ENCODE results near the gene PRDX3.
"Not testable (repeated sequence)": the region's sequence is repeated elsewhere in the genome, so short reads cannot be mapped to it uniquely, and the experiment has no call there.

PRDX3 gene

DNA sequence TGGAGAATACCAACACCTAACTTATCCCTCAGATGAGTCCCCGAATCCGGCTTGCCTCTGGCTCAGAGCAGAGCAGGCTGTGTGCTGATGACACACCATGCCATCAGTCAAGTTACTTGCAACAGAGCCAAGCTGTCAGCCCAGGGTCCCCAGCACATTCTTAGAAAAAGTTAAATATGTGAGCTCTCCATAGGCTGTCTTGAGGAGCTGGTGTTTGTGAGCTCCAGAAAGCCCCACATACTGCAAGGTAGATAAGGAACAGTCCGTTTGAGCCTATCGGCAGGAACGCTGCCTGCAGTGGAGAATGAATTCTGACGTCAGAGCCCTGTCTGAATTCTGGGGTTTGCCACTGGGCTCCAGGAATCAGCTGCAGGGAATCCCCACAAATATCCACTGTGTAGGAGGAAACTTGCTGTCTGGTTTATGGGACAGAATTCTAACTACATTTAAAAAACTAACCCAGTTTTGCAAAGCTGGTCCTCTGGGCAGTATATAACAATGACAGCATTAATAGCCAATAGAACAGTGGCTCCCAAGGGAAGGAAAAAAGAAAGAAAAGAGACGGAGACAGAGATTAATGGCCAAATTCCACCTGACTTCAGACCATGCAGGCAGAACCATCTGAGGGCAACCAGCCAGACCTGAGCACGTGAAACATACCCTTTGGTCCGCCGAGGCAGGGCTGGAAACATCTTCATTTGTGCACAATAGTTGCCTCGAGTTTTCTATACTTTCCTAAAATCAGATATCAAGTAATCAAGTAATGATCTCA, 16.7 kb downstream of the PRDX3 start:
- peak; percentile 65 for DNase-seq

DNA sequence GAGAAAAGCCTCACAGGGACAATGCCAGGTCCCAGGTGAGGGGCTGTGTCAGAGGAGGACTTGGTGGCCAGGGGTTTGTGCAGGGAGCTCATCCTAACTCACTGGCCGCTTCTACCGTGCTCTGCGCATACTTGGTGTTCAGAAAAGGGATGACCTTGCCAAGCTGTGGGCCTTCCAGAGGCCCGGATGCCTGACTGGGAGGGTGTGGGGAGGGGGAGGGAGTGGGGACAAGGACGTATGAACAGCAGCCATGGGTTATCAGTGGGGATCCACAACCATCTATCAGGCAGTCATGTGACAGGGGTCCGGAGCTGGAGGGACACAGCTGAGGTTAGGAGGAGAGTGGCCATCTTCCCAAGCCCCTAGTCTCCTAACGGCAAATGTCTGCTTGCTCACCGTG, 19.3 kb downstream of the PRDX3 start:
- DNase-seq: no peak

DNA sequence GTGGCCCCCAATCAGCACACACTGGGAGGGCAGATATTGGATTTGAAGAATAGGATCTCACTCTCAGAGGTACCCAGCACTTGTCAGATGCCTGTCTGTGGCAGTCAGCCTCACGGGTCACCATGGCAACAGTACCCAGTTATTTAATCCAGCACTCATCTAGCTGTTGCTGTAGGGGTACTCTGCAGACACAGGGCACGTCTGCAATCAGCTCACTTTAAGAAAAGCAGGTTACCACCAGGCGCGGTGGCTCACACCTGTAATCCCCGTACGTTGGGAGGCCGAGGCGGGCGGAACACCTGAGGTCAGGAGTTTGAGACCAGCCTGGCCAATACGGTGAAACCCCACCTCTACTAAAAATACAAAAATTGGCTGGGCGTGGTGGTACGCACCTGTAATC, 25.0 kb downstream of the PRDX3 start:
- no peak for DNase-seq

DNA sequence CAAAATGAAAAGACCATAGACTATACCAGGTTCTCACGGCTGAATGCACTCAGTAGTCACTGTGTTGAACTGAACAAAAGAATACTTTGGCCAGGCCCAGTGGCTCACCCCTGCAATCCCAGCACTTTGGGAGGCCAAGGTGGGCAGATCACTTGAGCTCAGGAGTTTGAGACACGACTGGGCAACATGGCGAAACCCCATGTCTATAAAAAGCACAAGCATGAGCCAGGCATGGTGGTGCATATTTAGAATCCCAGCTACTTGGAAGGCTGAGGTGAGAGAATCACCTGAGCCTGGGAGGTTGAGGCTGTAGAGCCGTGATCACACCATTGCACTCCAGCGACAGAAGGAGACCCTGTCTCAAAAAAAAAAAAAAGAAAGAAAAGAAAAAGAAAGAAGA, 25.6 kb downstream of the PRDX3 start:
- no peak for DNase-seq

DNA sequence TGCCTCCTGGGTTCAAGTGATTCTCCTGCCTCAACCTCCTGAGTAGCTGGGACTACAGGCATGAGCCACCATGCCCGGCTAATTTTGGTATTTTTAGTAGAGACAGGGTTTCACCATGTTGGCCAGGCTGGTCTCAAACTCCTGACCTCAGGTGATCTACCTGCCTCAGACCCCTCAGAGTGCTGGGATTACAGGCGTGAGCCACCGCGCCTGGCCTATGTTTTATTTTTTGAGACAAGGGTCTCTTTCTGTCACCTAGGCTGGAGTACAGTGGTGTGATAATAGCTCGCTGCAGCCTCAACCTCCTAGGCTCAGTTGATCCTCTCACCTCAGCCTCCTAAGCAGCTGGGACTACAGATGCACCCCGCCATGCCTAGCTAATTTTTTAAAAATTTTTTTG, 27.0 kb downstream of the PRDX3 start:
- DNase-seq: not testable (repeated sequence)

DNA sequence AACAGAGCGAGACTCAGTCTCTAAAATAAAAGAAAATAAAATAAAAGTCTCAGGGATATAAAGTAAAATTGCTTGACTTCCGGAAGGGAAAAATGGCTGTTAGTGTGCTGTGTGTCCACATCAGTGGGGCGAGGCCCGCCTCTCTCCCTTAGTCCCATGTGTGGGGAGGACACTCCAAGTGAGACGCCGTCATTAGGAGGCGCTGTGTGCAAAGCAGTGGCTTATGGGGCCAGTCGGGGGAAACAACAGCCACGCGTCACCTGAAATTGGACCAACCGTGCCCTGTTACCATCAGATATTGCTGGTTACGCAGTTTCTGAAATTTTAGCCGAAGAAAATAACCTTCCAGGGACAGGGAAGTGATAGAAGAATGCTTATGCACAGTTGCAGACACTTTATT, 28.9 kb downstream of the PRDX3 start:
- no peak for DNase-seq

DNA sequence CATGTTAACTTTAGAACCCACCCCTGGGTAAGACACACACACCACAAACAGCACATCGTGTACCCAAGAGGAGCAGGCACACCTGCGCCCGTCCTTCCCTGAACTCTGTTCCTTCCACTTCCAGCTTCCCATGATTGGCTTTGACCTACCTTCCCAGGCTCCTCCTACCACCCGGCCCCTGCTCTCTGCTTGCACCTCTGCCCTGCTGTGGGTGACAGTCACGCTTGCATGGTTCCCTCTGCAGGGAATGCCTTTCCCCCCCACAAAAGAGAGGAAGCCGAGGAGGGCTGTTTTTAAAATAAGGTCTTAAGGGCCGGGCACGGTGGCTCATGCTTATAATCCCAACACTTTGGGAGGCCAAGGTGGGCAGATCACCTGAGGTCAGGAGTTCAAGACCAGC, 29.5 kb downstream of the PRDX3 start:
- DNase-seq: no peak

DNA sequence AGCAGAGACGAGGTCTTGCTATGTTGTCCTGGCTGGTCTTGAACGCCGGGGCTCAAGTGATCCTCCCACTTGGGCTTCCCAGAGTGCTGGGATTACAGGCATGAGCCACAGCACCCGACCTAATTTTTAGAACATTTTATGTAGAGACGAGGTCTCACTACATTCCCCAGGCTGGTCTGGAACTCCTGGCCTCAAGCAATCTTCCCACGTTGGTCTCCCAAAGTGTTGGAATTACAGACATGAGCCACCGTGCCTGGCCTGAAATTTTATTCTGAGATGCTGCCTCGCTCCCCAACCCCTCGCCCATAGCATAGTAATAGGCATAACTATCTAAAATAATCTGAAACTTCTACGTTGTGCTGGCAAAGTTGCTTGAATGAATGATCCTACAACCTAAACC, 35.0 kb downstream of the PRDX3 start:
- DNase-seq: no peak

DNA sequence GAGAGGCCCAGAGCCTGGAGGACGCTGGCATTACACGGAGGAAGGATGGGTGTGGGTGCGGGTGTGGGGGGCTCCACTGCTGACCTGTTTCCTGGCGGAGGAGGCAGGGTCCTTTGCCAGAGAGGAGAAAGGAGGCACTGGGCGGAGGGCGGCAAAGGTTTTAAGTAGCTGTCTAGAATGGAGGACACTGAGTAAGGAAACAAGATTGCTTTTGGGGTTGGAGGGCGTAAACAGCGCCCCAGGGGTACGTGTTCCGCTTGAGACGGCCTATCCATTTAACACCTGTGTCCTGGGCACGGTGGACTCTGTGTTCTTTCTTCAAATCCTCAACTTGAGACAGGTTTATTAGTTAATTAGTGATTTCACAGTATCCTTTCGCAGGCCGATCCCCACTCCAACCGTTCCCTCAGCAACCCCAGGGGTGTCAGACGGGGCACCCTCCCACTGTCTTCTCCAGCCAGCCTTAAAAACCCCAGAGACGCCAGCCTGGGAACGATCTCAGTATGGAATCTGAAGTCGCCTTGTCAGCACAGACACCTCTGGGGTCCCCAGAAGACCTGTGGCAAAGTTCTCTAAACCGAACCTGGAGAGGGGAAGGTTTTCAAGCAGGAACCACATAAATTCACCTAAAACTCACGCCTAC, 37.9 kb downstream of the PRDX3 start:
- DNase-seq: no peak

DNA sequence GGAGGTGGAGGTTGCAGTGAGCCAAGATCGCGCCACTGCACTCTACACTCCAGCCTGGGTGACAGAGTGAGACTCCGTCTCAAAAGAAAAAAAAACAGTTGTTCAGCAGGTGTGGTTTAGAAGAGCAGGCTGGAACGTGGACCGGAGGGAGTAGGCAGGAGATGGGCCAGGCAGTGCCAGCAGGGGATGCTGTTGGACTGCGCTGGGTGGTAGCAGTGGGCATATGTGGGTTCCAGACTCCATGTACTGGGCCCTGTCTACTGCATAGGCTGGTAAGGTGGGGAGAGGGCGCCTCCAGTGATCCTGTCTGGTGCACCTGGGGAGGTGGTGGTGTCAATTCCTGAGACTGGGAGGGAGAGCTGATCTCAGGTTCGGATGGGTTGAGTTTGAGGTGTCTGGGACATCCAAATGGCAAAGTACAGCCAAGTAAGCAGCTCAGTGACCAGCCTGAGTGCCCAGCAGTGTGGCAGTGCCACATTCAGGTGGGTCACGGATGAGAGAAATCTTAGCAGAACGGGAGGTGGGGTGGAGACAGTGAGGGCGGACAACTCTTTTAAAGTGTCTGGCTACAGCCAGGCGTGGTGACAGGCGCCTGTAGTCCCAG, 39.0 kb downstream of the PRDX3 start:
- no peak for DNase-seq

DNA sequence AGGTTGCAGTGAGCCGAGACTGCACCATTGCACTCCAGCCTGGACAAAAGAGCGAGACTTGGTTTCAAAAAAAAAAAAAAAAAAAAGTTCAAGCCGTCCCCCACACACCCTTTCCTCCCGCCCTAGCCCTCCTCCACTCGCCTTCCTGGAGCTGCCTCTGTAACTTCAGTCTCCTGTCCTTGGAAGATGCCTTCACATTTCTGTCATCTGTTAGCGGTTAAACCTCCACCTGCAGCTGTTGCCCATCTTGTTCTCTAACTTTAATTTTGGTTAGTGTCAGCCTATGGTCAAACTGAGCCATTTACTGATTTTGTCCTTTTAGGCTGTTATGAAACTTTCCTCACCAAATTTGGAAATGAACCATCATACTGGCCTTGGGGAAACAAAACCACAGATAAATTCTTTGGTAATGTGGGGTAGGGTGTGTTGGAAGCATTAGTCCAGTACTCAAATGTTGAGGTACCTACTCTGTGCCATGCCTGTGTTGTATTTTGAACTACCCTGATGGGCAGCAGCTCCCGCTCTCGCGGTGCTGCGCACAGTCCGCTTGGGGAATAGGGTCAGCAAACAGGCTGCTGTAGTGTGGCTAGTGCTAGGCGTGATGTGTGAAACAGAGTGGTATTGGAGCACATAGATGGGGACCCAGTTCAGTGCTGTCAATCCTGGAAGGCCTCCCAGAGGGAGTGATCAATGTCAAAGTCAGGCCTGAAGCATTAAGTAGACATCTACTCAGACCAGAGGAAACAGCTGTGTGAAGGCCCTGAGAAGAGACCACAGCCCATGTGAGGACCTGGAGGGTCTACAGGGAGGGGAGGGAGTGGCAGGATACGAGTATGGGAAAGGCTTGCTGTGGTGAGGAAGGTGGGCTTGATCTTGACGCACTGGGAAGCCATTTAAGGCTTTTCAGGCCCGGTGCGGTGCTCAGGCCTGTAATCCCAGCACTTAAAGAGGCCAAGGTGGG, 40.0 kb downstream of the PRDX3 start:
- DNase-seq: no peak

DNA sequence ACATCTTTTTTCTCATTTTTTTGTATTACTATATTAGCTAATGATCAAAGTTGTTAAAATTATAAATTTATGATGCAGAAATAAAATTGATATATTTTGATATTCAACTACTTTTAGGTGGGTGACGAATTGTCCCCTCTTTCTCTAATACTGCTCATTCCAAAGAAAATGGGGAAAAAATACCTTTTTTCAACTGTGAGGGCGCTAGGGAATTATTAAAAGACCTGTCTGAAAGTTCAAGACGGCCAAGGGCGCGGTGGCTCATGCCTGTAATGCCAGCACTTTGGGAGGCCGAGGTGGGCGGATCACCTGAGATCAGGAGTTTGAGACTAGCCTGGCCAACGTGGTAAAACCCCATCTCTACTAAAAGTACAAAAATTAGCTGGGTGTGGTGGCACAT, 40.7 kb downstream of the PRDX3 start:
- DNase-seq: not testable (repeated sequence)

DNA sequence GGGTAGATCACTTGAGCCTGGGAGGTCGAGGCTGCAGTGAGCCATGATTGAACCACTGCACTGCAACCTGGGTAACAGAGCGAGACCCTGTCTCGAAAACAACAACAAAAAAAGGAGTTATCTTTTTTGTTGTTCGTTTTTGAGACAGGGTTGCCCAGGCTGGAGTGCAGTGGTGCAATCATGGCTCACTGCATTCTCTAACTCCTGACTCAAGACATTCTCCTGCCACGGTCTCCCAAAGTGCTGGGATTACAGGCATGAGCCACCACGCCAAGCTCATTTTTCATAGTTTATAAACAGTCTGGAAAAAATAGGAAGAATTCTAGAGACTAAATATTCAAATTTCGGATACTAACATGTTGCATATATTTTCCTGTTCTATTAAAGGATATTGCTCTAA, 42.5 kb downstream of the PRDX3 start:
- no peak for DNase-seq

DNA sequence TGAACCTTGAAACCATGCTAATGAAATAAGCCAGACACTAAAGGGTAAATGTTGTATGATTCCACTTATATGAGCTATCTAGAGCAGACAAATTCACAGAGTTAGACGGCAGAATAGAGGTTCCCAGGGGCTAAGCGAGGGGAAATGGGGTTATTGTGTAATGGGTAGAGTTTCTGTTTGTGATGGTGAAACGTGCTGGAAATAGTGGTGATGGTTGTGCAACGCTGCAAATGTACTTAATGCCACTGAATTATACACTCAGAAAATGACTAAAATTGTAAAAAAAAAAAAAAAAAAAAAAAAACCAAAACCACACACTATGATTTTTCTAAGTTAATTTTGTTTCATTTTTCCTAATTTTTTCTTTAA, 43.1 kb downstream of the PRDX3 start:
- no peak for DNase-seq

DNA sequence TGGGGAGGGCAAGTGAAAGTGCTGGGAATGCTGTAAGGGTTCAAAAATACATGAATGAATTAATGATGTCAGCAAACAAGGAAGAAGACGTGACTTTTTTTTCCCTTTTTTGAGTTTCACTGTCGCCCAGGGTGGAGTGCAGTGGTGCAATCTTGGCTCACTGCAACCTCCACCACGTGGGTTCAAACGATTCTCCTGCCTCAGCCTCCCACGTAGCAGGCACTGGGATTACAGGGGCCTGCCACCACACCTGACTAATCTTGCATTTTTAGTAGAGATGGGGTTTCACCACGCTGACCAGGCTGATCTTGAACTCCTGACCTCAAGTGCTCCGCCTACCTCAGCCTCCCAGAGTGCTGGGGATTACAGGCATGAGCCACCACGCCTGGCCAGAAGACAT, 44.7 kb downstream of the PRDX3 start:
- no peak for DNase-seq

DNA sequence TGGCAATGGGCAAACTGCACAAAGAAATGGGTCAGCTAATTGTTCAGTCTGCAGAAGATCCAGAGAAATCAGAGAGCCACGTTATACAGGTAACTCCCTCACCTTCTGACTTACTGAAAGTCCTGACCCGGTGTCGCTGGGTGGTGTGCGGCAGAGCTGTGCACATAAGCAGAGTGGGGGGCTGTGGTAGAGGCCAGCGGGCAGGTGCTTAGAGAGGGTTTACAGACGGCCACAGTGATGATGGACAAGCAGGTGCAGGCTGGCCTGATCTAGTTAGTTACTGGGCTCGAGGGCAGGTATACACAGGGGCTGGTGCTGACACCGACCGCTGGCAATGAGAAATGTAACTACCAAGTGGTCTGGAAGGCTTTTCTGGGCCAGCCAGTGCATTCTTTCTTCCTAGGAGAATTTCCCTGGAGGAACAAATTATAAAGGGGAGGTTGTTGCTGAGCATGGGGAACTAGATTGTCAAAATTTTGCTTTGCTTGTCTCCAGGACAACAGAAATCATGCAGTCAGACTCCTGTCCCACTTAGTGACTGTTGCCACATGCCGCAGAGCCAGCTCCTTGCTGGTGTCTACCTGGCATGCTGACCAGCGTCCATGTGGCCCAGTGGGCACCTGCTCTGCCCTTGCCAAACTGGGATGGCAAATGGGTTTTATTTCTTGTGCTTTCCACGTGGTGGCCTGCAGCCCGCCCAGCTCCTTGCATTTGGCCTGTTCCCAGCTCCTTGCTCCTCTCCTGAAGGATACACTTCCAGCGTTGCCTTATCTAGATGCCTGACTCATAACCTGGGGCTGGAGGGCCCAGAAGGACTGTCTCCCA, 45.9 kb downstream of the PRDX3 start:
- no peak for DNase-seq

DNA sequence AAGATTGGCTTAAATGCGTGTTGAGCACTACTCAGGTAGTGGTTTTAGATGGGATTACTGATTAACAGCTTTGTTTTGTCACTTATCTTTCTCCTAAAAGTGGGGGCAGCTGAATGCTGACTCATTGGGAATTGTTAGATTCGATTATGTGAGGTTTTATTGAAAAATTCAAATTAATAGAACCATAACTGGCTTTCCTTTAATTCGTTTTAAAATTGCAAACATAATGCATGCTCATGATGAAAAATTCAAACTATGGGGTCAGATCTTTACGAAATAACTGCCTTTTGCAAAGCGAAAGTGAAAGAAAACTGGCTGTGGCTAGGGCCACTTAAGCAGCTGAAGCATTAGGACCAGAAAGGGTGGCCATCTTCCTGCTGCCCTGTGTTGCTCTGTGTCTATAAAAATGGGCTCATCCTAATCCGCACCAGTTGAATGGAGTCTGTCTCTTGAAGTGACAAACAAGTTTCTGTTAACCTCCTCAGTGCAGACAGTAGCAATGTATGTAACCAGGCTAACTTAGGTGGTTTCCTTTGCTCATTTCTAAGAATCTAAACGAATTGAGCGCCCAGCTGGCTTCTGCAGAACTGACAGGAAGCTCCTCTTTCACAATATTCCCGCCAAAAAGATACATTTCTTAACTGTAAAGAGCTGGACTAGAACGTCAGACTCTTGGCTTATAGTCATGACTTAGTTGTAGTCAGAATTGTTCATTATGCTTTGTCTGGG, 46.9 kb downstream of the PRDX3 start:
- DNase-seq: no peak

DNA sequence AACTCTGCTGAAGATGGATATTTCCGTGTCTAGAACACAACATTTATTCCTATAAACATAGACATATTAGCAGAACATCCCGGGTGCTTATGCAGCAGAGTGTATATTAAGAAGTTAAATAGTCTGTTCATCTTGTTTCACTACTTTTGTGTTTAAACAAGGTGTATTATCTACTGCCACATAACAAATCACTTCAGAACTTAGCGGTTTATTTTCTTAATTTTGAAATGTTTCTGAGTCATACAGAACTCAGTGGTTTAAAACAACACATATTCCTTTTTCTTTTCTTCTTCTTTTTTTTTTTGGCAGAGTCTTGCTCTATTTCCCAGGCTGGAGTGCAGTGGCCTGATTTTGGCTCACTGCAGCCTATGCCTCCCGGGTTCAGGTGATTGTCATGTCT, 48.9 kb downstream of the PRDX3 start:
- no peak for DNase-seq

DNA sequence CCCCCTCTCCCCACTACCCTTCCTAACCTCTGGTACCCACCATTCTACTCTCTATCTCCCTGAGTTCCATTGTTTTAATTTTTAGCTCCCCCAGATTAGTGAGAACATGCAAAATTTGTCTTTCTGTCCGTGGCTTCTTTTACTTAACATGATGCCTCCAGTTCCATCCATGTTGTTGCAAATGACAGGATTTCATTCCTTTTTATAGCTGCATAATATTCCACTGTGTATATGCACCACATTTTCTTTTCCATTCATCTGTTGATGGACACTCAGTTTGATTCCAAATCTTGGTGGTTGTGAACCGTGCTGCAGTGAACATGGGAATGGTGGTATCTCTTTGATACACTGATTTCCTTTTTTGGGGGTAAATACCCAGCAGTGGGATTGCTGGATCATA, 52.7 kb downstream of the PRDX3 start:
- no peak for DNase-seq

DNA sequence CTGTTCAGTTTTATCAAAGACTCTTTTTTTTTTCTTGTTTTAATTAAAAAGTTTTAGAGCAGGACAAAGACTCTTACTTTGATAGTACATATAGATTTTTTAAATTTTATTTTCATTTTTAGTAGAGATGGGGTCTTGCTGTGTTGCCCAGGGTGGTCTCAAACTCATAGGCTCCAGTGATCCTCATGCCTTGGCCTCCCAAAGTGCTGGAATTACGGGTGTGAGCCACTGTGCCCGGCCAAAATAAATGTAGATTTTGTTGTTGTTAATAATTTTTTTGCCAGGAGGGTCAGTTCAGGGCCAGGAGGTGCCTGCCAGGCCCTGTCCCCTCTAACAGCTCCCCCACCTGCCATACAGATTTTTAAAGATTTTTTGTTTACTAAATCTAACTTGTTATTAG, 57.7 kb downstream of the PRDX3 start:
- DNase-seq: no peak

DNA sequence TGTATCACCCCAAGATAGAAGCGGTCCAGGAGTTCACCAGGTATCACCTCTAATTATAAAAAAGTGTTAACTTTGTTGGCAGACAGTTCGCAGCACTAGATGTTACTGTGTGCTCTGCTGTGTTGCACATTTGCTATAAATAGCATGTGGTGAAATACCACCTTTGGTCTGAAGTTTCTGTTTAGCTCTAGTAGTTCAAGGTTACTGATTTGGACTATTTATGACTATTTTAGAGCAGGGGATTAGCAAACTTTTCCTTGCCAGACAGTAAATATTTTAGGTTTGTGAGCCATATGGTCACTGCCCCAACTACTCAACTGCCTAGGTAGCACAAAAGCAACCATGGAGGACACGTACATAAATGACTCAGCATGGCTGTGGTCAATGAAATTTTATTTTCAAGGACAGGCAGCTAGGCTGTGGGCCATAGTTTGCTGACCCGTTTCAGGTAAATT, 58.2 kb downstream of the PRDX3 start:
- DNase-seq: no peak

DNA sequence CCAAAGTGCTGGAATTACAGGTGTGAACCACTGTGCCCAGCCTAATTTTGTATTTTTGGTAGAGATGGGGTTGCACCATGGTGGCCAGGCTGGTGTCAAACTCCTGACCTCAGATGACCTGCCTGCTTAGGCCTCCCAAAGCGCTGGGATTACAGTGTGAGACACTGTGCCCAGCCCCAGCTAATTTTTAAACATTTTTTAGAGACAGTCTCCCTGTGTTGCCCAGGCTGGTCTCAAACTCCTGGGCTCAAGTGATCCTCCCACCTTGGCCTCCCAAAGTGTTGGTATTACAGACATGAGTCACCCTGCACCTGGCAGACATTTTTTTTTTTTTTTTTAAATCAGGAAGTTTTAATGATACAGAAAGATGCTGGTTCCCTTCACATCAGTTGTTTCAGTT, 59.2 kb downstream of the PRDX3 start:
- DNase-seq: no peak
